ENCODE data around the gene FAM135A.
"Not testable (repeated sequence)": the region's sequence is repeated elsewhere in the genome, so short reads cannot be mapped to it uniquely, and the experiment has no call there.

The FAM135A gene

DNA sequence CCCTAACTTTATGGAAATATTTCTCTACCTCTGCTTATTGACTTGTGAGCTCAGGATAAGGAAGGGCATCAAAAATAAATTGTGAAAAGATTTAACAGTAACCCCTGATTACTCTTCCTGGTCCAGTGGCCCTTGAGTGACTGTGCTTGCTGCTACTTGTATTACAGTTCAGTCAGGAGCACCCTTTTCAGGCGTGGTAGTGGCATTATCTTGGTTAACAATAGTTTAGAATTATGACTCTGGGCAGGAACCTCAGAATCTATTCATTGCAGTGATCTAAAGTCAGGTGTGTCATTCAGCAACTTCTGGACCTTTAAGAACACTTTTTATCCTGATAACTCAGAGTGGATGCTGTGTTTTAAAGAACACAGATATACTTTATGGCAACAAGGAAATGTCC is 43.4 kb downstream of the FAM135A start:
- TF ChIP-seq, protein P1, sequence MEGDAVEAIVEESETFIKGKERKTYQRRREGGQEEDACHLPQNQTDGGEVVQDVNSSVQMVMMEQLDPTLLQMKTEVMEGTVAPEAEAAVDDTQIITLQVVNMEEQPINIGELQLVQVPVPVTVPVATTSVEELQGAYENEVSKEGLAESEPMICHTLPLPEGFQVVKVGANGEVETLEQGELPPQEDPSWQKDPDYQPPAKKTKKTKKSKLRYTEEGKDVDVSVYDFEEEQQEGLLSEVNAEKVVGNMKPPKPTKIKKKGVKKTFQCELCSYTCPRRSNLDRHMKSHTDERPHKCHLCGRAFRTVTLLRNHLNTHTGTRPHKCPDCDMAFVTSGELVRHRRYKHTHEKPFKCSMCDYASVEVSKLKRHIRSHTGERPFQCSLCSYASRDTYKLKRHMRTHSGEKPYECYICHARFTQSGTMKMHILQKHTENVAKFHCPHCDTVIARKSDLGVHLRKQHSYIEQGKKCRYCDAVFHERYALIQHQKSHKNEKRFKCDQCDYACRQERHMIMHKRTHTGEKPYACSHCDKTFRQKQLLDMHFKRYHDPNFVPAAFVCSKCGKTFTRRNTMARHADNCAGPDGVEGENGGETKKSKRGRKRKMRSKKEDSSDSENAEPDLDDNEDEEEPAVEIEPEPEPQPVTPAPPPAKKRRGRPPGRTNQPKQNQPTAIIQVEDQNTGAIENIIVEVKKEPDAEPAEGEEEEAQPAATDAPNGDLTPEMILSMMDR (conservative IDR thresholded peaks at IDR 0.05; ENCODE audit: control insufficient read depth, insufficient read depth, low read depth, low read length) = no peak
- DNase-seq (ENCODE audit: low read depth) = no peak
- no peak overlapping the region for H3K4me3 ChIP-seq (ENCODE audit: control insufficient read depth, low read depth, low read length)

DNA sequence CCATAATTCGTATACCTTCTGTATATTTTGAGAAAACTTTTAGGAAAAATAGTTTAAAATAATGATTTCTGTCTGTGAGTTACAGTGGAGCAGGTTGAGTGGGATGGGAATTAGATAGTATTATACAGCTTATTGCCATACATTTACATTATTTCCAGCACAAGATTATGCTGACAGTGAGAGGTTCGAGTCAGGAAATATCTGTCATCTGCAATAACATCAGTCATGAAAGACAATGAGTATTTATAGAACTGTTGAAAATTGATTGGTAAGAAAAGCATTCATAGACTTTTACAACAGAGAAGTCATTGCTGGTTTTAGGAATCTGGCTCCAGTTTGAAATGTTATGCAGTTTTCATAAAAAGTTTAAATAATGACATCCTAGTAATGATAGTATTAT is 45.9 kb downstream of the FAM135A start:
- no peak for DNase-seq (ENCODE audit: low read depth)
- no peak overlapping the region for H3K4me3 ChIP-seq (ENCODE audit: control insufficient read depth, low read depth, low read length)
- TF ChIP-seq, protein P1 (conservative IDR thresholded peaks at IDR 0.05; ENCODE audit: control insufficient read depth, insufficient read depth, low read depth, low read length) = no peak

DNA sequence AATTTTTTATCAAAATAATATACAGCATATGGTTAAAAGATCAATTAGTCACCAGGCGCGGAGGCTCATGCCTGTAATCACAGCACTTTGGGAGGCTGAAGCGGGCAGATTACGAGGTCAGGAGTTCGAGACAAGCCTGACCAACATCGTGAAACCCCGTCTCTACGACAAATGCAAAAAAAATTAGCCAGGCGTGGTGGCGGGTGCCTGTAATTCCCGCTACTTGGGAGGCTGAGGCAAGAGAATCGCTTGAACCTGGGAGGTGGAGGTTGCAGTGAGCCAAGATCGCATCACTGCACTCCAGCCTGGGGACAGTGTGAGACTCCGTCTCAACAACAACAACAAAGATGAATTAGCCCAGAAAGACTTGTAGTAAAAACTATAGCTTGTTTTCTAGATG is 46.4 kb downstream of the FAM135A start:
- H3K4me3 ChIP-seq (ENCODE audit: control insufficient read depth, low read depth, low read length); DNase-seq (ENCODE audit: low read depth): not testable (repeated sequence)

DNA sequence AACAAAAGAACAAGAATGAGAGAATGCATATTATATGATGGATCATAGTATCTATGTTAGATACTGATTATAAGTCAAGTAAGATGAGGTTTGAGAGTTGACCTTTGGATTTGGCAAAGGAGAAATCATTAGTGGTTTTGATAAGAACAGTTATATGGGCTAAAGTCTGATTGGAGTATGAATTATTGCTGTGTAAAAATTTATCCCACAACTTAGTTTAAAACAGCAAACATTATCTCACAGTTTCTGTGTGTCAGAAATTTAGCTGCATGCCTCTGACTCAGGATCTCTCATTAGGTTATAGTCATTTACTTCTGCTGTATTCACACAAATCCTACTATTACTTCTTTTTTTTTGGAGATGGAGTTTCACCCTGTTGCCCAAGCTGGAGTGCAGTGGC is 56.7 kb downstream of the FAM135A start:
- DNase-seq (ENCODE audit: low read depth) = no peak
- H3K4me3 ChIP-seq (ENCODE audit: control insufficient read depth, low read depth, low read length) = no peak overlapping the region
- TF ChIP-seq, protein P1 (conservative IDR thresholded peaks at IDR 0.05; ENCODE audit: control insufficient read depth, insufficient read depth, low read depth, low read length) = no peak

DNA sequence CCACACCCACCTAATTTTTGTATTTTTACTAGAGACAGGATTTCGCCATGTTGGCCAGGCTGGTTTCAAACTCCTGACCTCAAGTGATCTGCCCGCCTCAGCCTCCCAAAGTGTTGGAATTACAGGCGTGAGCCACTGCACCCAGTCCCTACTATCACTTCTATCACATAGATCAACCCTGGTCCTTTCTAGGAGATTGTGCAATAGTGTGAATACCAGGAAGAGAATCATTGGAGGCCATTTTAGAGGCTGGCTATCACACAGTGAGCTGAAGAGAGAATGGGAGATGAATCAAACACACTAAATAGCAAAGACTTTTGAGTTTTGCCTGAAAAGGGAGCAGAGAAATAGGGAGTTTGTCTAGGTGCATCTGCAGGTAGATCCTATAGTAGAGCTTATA is 57.2 kb downstream of the FAM135A start:
- not testable (repeated sequence) for DNase-seq (ENCODE audit: low read depth); H3K4me3 ChIP-seq (ENCODE audit: control insufficient read depth, low read depth, low read length)

DNA sequence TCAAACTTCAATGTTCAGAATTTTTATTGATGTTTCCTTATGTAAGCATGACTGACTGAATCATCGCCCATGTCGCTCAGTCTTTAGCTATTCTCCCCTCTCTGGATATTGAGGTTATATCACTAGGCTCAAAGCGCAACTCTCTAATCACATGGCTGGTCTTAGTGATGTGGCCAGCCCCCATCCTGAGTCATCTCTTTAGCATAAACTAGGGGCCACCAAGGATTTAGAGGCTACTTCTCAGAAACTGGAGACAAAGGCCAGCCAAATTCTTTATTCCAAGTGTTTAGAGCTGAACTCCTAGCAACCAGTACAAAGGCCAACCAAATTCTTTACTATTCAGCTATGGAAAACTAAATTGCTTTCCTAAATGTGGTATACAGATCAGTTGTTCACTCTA is 61.4 kb downstream of the FAM135A start:
- no peak overlapping the region for H3K4me3 ChIP-seq (ENCODE audit: control insufficient read depth, low read depth, low read length)
- DNase-seq (ENCODE audit: low read depth) = no peak
- TF ChIP-seq, protein P1 (conservative IDR thresholded peaks at IDR 0.05; ENCODE audit: control insufficient read depth, insufficient read depth, low read depth, low read length) = no peak

DNA sequence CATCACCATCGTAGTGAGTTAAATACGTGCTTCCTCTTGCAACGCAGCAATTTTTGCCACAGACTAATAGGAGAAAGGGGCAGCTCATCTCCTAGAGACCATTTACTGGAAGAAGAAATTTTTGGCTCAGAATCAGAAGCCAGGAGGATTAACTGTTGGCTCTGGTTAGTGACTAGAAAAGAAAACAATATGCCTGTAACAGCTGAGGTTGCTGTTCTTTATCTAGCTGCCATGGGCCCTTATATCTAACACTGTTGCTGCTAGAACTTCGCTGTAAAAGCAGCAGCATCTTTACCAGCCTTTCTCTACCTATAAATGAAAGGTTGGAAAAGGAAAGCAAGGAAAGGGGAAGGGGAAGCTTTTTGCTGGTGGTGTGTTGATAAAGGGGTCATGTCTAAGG is 65.9 kb downstream of the FAM135A start:
- DNase-seq (ENCODE audit: low read depth) = peak; percentile 40
- no peak overlapping the region for H3K4me3 ChIP-seq (ENCODE audit: control insufficient read depth, low read depth, low read length)
- TF ChIP-seq, protein P1 (conservative IDR thresholded peaks at IDR 0.05; ENCODE audit: control insufficient read depth, insufficient read depth, low read depth, low read length) = no peak

DNA sequence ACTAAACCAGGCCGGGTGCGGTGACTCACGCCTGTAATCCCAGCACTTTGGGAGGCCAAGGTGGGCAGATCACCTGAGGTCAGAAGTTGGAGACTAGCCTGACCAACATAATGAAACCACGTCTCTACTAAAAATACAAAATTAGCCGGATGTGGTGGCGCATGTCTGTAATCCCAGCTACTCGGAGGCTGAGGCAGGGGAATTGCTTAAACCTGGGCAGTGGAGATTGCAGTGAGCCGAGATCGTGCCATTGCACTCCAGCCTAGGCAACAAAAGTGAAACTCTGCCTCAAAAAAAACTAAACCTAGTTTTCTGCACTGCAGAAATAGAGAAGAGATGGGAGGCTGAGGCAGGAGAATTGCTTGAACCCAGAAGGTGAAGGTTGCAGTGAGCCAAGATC is 73.3 kb downstream of the FAM135A start:
- not testable (repeated sequence) for H3K4me3 ChIP-seq (ENCODE audit: control insufficient read depth, low read depth, low read length); DNase-seq (ENCODE audit: low read depth)

DNA sequence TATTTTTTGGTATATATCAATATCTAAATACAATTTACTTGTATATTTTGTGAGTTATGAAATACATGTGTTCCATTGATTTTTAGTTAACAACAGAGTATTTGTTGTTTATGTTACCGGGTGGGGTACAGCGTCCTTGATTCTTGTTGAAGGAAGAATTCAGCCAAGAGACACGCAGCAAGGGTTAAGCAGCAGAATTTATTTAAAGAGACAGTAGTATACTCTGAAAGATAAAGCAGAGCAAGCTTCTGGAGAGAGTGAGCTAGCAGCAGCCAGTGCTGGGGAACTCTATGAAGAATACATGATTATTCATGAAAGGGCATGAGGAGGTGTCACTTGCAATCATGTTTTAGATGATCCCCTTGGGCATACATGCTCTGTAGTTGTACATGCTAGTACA is 76.1 kb downstream of the FAM135A start:
- TF ChIP-seq, protein P1 (conservative IDR thresholded peaks at IDR 0.05; ENCODE audit: control insufficient read depth, insufficient read depth, low read depth, low read length) = no peak
- no peak for DNase-seq (ENCODE audit: low read depth)
- H3K4me3 ChIP-seq (ENCODE audit: control insufficient read depth, low read depth, low read length) = no peak overlapping the region
